ENCODE data around the gene ZNF646.

ZNF646 gene

GRCh38 chr16:31083081-31083480 lies 8.9 kb downstream of the ZNF646 start:
- H3K36me3 ChIP-seq (ENCODE audit: insufficient read depth, insufficient read length, low read length): peaks cover 92% of the 10 kb centered on the region

GRCh38 chr16:31083556-31083955 lies 9.3 kb downstream of the ZNF646 start:
- TF ChIP-seq YY1 (IDR thresholded peaks at IDR 0.05; ENCODE audit: insufficient read depth, insufficient read length) (no peak), ZNF274 (IDR thresholded peaks at IDR 0.05; ENCODE audit: low read depth, low read length) (no peak)
- Histone ChIP-seq H3K9me3 (ENCODE audit: insufficient read depth, low read length) (no peaks in the 10 kb centered on the region), H3K9ac (ENCODE audit: insufficient read length, low read depth) (no peak overlapping the region), H3K4me1 (ENCODE audit: insufficient read depth, insufficient read length) (peaks cover 11% of the 10 kb centered on the region), H3K36me3 (ENCODE audit: insufficient read depth, insufficient read length, low read length) (peaks cover 92% of the 10 kb centered on the region), H3K4me3 (ENCODE audit: insufficient read length, low read depth) (no peak overlapping the region), H3K27me3 (ENCODE audit: insufficient read depth, insufficient read length) (no peaks in the 10 kb centered on the region)
- no peak for DNase-seq (ENCODE audit: low read depth, low spot score)

More at GRCh38 chr16:31083081-31083480, 8.9 kb downstream of the ZNF646 start:
- no peak overlapping the region for H3K4me3 ChIP-seq (ENCODE audit: insufficient read length, low read depth)
- no peak overlapping the region for H3K9ac ChIP-seq (ENCODE audit: insufficient read length, low read depth)
- H3K9me3 ChIP-seq (ENCODE audit: insufficient read depth, low read length): no peaks in the 10 kb centered on the region
- DNase-seq (ENCODE audit: low read depth, low spot score): no peak
- H3K4me1 ChIP-seq (ENCODE audit: insufficient read depth, insufficient read length): peaks cover 11% of the 10 kb centered on the region
- no peaks in the 10 kb centered on the region for H3K27me3 ChIP-seq (ENCODE audit: insufficient read depth, insufficient read length)
- TF ChIP-seq SUZ12 (IDR thresholded peaks at IDR 0.05; ENCODE audit: extremely low read depth, insufficient read depth, insufficient read length) (no peak), ZNF274 (IDR thresholded peaks at IDR 0.05; ENCODE audit: low read depth, low read length) (no peak), YY1 (IDR thresholded peaks at IDR 0.05; ENCODE audit: insufficient read depth, insufficient read length) (no peak)

GRCh38 chr16:31083981-31084380 lies 9.8 kb downstream of the ZNF646 start:
- DNase-seq (ENCODE audit: low read depth, low spot score): no peak
- H3K36me3 ChIP-seq (ENCODE audit: insufficient read depth, insufficient read length, low read length): peaks cover 92% of the 10 kb centered on the region
- H3K4me1 ChIP-seq (ENCODE audit: insufficient read depth, insufficient read length): peaks cover 11% of the 10 kb centered on the region
- H3K9ac ChIP-seq (ENCODE audit: insufficient read length, low read depth): no peak overlapping the region
- H3K9me3 ChIP-seq (ENCODE audit: insufficient read depth, low read length): no peaks in the 10 kb centered on the region
- no peaks in the 10 kb centered on the region for H3K27me3 ChIP-seq (ENCODE audit: insufficient read depth, insufficient read length)
- no peak for TF ChIP-seq YY1 (IDR thresholded peaks at IDR 0.05; ENCODE audit: insufficient read depth, insufficient read length)
- TF ChIP-seq SUZ12 (IDR thresholded peaks at IDR 0.05; ENCODE audit: extremely low read depth, insufficient read depth, insufficient read length): no peak
- TF ChIP-seq ZNF274 (IDR thresholded peaks at IDR 0.05; ENCODE audit: low read depth, low read length): no peak
- H3K4me3 ChIP-seq (ENCODE audit: insufficient read length, low read depth): no peak overlapping the region

- Histone ChIP-seq H3K27me3 (ENCODE audit: insufficient read depth, insufficient read length) (no peaks in the 10 kb centered on the region), H3K4me1 (ENCODE audit: insufficient read depth, insufficient read length) (peaks cover 11% of the 10 kb centered on the region), H3K36me3 (ENCODE audit: insufficient read depth, insufficient read length, low read length) (peaks cover 89% of the 10 kb centered on the region), H3K9ac (ENCODE audit: insufficient read length, low read depth) (no peak overlapping the region), H3K9me3 (ENCODE audit: insufficient read depth, low read length) (no peaks in the 10 kb centered on the region), H3K4me3 (ENCODE audit: insufficient read length, low read depth) (no peak overlapping the region)
- no peak for DNase-seq (ENCODE audit: low read depth, low spot score)
- TF ChIP-seq SUZ12 (IDR thresholded peaks at IDR 0.05; ENCODE audit: extremely low read depth, insufficient read depth, insufficient read length): no peak
- no peak for TF ChIP-seq ZNF274 (IDR thresholded peaks at IDR 0.05; ENCODE audit: low read depth, low read length)
- TF ChIP-seq YY1 (IDR thresholded peaks at IDR 0.05; ENCODE audit: insufficient read depth, insufficient read length): no peak
Measured at GRCh38 chr16:31084584-31085302, 10.5 kb downstream of the ZNF646 start.

GRCh38 chr16:31085411-31085810 lies 11.2 kb downstream of the ZNF646 start:
- Histone ChIP-seq H3K9ac (ENCODE audit: insufficient read length, low read depth) (no peak overlapping the region), H3K36me3 (ENCODE audit: insufficient read depth, insufficient read length, low read length) (peaks cover 85% of the 10 kb centered on the region), H3K9me3 (ENCODE audit: insufficient read depth, low read length) (no peaks in the 10 kb centered on the region), H3K27me3 (ENCODE audit: insufficient read depth, insufficient read length) (no peaks in the 10 kb centered on the region), H3K4me1 (ENCODE audit: insufficient read depth, insufficient read length) (peaks cover 6% of the 10 kb centered on the region), H3K4me3 (ENCODE audit: insufficient read length, low read depth) (no peak overlapping the region)
- DNase-seq (ENCODE audit: low read depth, low spot score): no peak
- TF ChIP-seq ZNF274 (IDR thresholded peaks at IDR 0.05; ENCODE audit: low read depth, low read length) (no peak), SUZ12 (IDR thresholded peaks at IDR 0.05; ENCODE audit: extremely low read depth, insufficient read depth, insufficient read length) (no peak), YY1 (IDR thresholded peaks at IDR 0.05; ENCODE audit: insufficient read depth, insufficient read length) (no peak)

- Histone ChIP-seq H3K4me1 (ENCODE audit: insufficient read depth, insufficient read length) (peaks cover 4% of the 10 kb centered on the region), H3K4me3 (ENCODE audit: insufficient read length, low read depth) (no peak overlapping the region), H3K9ac (ENCODE audit: insufficient read length, low read depth) (no peak overlapping the region), H3K36me3 (ENCODE audit: insufficient read depth, insufficient read length, low read length) (peaks cover 85% of the 10 kb centered on the region), H3K27me3 (ENCODE audit: insufficient read depth, insufficient read length) (no peaks in the 10 kb centered on the region), H3K9me3 (ENCODE audit: insufficient read depth, low read length) (no peaks in the 10 kb centered on the region)
- no peak for TF ChIP-seq ZNF274 (IDR thresholded peaks at IDR 0.05; ENCODE audit: low read depth, low read length)
- no peak for TF ChIP-seq SUZ12 (IDR thresholded peaks at IDR 0.05; ENCODE audit: extremely low read depth, insufficient read depth, insufficient read length)
- no peak for TF ChIP-seq YY1 (IDR thresholded peaks at IDR 0.05; ENCODE audit: insufficient read depth, insufficient read length)
- DNase-seq (ENCODE audit: low read depth, low spot score): no peak
Measured at GRCh38 chr16:31085873-31086628, 11.8 kb downstream of the ZNF646 start.

GRCh38 chr16:31086629-31086906 lies 12.3 kb downstream of the ZNF646 start:
- peaks cover 4% of the 10 kb centered on the region for H3K4me1 ChIP-seq (ENCODE audit: insufficient read depth, insufficient read length)
- no peaks in the 10 kb centered on the region for H3K27me3 ChIP-seq (ENCODE audit: insufficient read depth, insufficient read length)
- H3K36me3 ChIP-seq (ENCODE audit: insufficient read depth, insufficient read length, low read length): peaks cover 84% of the 10 kb centered on the region
- no peaks in the 10 kb centered on the region for H3K9me3 ChIP-seq (ENCODE audit: insufficient read depth, low read length)
- H3K4me3 ChIP-seq (ENCODE audit: insufficient read length, low read depth): no peak overlapping the region
- no peak for DNase-seq (ENCODE audit: low read depth, low spot score)
- no peak overlapping the region for H3K9ac ChIP-seq (ENCODE audit: insufficient read length, low read depth)
- no peak for TF ChIP-seq SUZ12 (IDR thresholded peaks at IDR 0.05; ENCODE audit: extremely low read depth, insufficient read depth, insufficient read length)
- no peak for TF ChIP-seq ZNF274 (IDR thresholded peaks at IDR 0.05; ENCODE audit: low read depth, low read length)
- no peak for TF ChIP-seq YY1 (IDR thresholded peaks at IDR 0.05; ENCODE audit: insufficient read depth, insufficient read length)
